Neural progenitor cell (in vitro differentiated cells): ENCODE data around the gene RAI1.

Experiments
- CTCF ChIP-seq: fragments of 200-600 bp; sonication (generic); IDR thresholded peaks from 2 replicates; pipeline ENCODE4 v1.5.1; 2017; ENCODE audit warnings: antibody characterized with exemption, mild to moderate bottlenecking
- EZH2 ChIP-seq: fragments of 200-600 bp; sonication (generic); IDR thresholded peaks from 2 replicates; pipeline ENCODE4 v1.6.1; 2017; ENCODE audit warnings: antibody characterized with exemption, mild to moderate bottlenecking, moderate library complexity

GRCh38 chr17:17785407-17785806 lies 104.1 kb downstream of the RAI1 start:
- TF ChIP-seq CTCF (no peak), EZH2 (no peak)
